ENCODE measurements around the gene LETM1.

LETM1 gene

DNA sequence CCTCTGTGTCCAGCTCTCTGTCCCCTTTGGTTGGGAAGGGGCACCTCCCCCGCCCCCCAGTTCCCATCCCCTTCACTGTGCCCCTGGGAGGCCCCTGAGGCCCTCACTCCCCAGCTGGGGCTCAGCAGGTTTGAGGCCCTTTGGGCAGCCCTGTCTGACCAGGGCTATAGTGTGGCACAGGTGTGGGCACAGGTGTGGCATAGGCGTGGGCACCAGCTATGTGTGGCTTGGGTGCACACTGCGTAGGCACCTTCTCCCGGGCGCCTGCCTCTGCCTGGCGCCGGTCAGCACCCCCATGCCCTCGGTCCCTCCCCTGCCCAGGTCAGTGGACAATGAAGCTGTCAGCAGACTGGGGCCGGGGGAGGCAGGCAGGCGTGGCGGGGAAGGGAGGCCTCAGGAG, 70.4 kb downstream of the LETM1 start:
- DNase-seq (ENCODE audit: low read depth): no peak
- TF ChIP-seq, protein P1, sequence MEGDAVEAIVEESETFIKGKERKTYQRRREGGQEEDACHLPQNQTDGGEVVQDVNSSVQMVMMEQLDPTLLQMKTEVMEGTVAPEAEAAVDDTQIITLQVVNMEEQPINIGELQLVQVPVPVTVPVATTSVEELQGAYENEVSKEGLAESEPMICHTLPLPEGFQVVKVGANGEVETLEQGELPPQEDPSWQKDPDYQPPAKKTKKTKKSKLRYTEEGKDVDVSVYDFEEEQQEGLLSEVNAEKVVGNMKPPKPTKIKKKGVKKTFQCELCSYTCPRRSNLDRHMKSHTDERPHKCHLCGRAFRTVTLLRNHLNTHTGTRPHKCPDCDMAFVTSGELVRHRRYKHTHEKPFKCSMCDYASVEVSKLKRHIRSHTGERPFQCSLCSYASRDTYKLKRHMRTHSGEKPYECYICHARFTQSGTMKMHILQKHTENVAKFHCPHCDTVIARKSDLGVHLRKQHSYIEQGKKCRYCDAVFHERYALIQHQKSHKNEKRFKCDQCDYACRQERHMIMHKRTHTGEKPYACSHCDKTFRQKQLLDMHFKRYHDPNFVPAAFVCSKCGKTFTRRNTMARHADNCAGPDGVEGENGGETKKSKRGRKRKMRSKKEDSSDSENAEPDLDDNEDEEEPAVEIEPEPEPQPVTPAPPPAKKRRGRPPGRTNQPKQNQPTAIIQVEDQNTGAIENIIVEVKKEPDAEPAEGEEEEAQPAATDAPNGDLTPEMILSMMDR (IDR thresholded peaks at IDR 0.05; ENCODE audit: control insufficient read depth, extremely low read depth, insufficient read depth): no peak
- H3K4me3 ChIP-seq (ENCODE audit: low read depth, low read length): no peak overlapping the region

DNA sequence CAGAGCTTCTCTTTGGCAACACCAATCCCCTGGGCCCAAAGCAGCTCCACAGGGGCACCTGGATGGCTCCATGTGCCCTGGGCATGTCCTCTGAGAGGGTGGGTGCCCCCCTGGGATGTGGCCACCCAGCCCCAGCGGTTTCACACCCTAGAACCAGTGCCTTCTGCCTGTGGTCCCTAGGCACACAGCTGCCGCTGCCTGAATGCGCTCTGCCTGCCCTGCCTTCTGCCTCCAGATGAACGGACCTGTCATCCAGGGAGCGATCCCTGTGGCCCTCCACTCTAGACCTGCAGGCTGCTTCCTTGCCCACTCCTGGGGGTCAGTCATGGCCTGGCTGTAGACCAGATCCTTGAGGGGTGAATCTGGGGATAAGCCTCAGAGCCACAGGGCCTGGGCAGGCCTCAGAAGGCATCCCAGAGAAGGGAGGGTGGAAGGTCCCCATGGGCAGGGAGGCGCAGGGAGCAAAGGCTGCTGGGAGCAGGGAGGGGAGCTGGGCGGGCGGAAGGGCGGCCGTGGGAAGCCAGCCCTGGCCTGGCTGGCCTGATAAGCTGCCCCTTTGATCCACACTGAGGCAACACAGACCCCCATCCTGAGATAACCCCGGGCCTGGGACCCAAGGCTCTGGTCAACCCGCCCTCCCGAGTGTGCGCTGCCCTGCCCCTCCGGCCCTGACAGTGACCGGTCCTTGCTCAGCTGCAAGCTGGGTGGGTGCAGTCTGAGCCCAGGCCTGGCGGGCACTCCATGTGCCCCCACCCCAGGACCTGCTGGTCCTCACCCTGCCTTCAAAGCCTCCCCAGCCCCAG, 71.0 kb downstream of the LETM1 start:
- DNase-seq (ENCODE audit: low read depth): no peak
- TF ChIP-seq, protein P1 (IDR thresholded peaks at IDR 0.05; ENCODE audit: control insufficient read depth, extremely low read depth, insufficient read depth): no peak
- no peak overlapping the region for H3K4me3 ChIP-seq (ENCODE audit: low read depth, low read length)

DNA sequence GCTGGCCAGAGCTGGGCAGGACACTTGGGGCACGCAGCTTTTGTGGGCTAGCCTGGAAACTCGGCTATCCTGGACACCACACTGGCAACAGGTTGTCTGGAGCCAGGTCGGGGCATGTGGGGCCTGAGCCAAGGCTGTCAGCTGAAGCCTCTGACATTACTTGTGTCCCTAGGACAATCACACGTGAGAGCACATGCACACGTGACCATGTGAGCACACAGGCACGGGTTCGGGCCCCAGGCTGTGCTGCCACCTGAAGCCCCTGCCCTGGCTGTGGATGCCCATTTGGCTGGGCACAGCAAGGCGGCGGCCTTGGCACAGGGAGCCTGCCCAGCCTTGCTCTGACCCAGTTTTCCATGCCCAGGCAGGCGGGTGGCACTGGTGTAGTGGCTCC, 71.6 kb downstream of the LETM1 start:
- TF ChIP-seq, protein P1 (IDR thresholded peaks at IDR 0.05; ENCODE audit: control insufficient read depth, extremely low read depth, insufficient read depth): no peak

DNA sequence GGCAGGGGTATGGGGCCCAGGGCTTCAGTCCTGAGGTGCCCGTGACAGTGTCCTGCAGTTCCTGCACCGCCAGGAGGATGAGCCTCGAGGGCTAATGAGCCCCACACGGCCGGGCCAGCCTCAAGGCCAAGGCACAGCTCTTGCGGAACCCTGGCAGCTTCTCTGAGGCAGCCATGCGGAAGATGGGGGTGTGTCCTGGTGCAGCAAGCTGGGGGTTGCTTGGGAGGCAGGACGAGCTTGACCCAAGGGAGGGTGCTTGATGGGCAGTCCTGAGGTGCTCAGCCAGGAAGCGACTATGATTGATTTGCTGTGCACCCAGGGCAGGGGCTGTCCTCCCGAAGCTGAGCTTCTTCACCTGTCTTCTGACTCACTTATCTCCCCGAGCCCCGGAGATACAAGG, 72.0 kb downstream of the LETM1 start:
- DNase-seq (ENCODE audit: low read depth): no peak
- no peak overlapping the region for H3K4me3 ChIP-seq (ENCODE audit: low read depth, low read length)
- TF ChIP-seq, protein P1 (IDR thresholded peaks at IDR 0.05; ENCODE audit: control insufficient read depth, extremely low read depth, insufficient read depth): no peak

More for the DNA sequence above, 71.6 kb downstream of the LETM1 start:
- H3K4me3 ChIP-seq (ENCODE audit: low read depth, low read length): no peak overlapping the region
- DNase-seq (ENCODE audit: low read depth): no peak

DNA sequence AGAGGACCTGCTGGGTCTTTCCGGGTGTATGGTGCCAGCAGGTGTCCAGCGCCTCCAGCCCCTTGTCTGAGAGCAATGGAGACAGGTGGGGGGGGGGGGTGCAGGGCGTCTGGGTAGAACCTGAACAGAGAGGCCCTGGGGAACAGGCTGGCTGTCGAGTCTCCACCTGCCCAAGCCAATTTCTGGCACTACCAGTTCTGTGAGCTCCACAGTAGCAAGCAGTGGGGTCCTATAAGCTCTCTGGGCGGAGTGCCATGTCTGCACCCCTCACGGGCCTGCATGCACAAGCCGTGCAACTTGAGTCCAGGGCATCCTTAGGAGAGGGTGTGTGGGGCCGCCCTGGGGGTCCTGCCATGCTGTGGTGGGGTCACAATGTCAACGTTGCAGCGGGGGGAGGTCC, 72.9 kb downstream of the LETM1 start:
- no peak for DNase-seq (ENCODE audit: low read depth)
- no peak overlapping the region for H3K4me3 ChIP-seq (ENCODE audit: low read depth, low read length)
- TF ChIP-seq, protein P1 (IDR thresholded peaks at IDR 0.05; ENCODE audit: control insufficient read depth, extremely low read depth, insufficient read depth): no peak

DNA sequence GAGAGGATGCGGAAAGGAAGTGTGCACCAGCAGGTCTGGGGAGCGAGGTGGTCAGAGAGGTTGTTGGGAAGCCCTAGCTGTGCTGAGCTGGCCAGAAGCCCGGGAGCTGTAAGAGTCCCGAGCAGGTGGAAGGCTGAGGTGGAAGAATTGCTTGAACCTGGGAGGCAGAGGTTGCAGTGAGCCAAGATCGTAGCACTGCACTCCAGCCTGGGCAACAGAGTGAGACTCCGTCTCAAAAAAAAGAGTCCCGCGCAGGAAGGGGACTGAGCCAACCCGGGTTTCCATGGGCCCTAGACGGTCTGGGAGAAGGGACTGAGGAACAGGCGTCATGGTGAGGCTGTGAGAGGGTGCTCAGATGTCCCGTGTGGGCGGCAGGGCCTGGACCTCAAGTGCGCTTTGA, 75.5 kb downstream of the LETM1 start:
- TF ChIP-seq, protein P1 (IDR thresholded peaks at IDR 0.05; ENCODE audit: control insufficient read depth, extremely low read depth, insufficient read depth): no peak

More for the DNA sequence above, 75.5 kb downstream of the LETM1 start:
- DNase-seq (ENCODE audit: low read depth): no peak
- no peak overlapping the region for H3K4me3 ChIP-seq (ENCODE audit: low read depth, low read length)

Measured in LNCaP clone FGC (cell line).